Kidney (tissue), 14 donors: ENCODE measurements around the gene SYF2. TPM values are rescaled to one million over a fixed set of nuclear protein-coding genes. Genes with fewer than 3 reads are reported as not detected.
A peak's percentile ranks its signal among the peaks of the same experiment; 100 is the strongest.

Experiments
- DNase-seq, 5 donors: peaks; one replicate each; pipeline ENCODE4 v3.0.0-alpha.2; 2013 to 2020
- FAIRE-seq: peaks from 2 replicates; lab custom pipeline; 2012; peaks lifted over from hg19 to GRCh38; lab: Jason Lieb, UNC
- H3K27ac ChIP-seq, 2 donors: one replicate each; pipeline ENCODE4 v1.7.0; 2013; ENCODE audit warnings: low read depth in 2 of 2, low read length in 2 of 2, inconsistent platforms in 1 of 2
- H3K27me3 ChIP-seq: one replicate; pipeline ENCODE4 v1.7.1; 2013; ENCODE audit warnings: low read length, inconsistent platforms; ENCODE audit not compliant: control insufficient read depth, insufficient read depth
- H3K36me3 ChIP-seq, 3 donors: one replicate each; pipeline versions ENCODE4 v1.7.0 to v1.7.1; 2013; ENCODE audit warnings: low read length in 3 of 3, control low read depth in 1 of 3, inconsistent platforms in 1 of 3; ENCODE audit not compliant: insufficient read depth in 3 of 3, control insufficient read depth in 2 of 3
- H3K4me1 ChIP-seq, 3 donors: one replicate each; pipeline versions ENCODE4 v1.7.0 to v1.7.1; 2013; ENCODE audit warnings: low read length in 3 of 3, inconsistent platforms in 1 of 3, low read depth in 1 of 3; ENCODE audit not compliant: control insufficient read depth in 2 of 3, insufficient read depth in 2 of 3
- H3K4me3 ChIP-seq, 3 donors: one replicate each; pipeline versions ENCODE4 v1.7.0 to v1.8.1; 2013; ENCODE audit warnings: low read length in 3 of 3, control low read depth in 1 of 3, inconsistent platforms in 1 of 3
- H3K9ac ChIP-seq, 3 donors: one replicate each; pipeline versions ENCODE4 v1.7.0 to v1.7.1; 2013; ENCODE audit warnings: low read length in 3 of 3, control low read depth in 1 of 3, inconsistent platforms in 1 of 3
- H3K9me3 ChIP-seq, 3 donors: one replicate each; pipeline versions ENCODE4 v1.7.0 to v1.7.1; 2013; ENCODE audit warnings: low read length in 3 of 3, control low read depth in 1 of 3, inconsistent platforms in 1 of 3; ENCODE audit not compliant: control insufficient read depth in 2 of 3, insufficient read depth in 1 of 3
- intact Hi-C: fragments of 100-400 bp; cut with DNase I; formaldehyde crosslinking; loops from one replicate; pipeline ENCODE4 v1.11.1; 2022
- polyA plus RNA-seq: library from polyadenylated mRNA; stranded (reverse); fragments of 350-450 nt; fragmentation: Illumina TruSeq; extraction: RNeasy Lipid Tissue Mini Kit (QIAGEN cat#74804); gene quantifications from one replicate; pipeline ENCODE4 v1.2.3, GENCODE V29; 2014; ENCODE audit warnings: low read depth, low replicate concordance; ENCODE audit not compliant: insufficient read depth
- total RNA-seq: library from RNA; stranded (reverse); fragmentation: NEBNext Ultra II Directional; extraction: Animal tissue kit (Norgen Biotek cat#: 25700); gene quantifications from one replicate; pipeline ENCODE4 v1.2.1, GENCODE V29; 2021
- TF ChIP-seq, protein P1 (sequence below): IDR thresholded peaks from 3 replicates; pipeline ENCODE4 v1.5.1; 2012; ENCODE audit warnings: mild to moderate bottlenecking, moderate library complexity, borderline replicate concordance; ENCODE audit not compliant: insufficient read depth; ENCODE audit errors: extremely low read depth
- donor health status: control.
- donor health status: control.
- donor health status: control.
- donor health status: control.
- donor health status: control.
- donor health status: DM: yes; HTN: yes; CAD: no.
- donor health status: Normal renal cell carcinoma (clear cell type).

The SYF2 gene
- total and polyA plus RNA-seq, 2 donors from 2014 or later, result 53.8 to 91.5 TPM

DNA sequence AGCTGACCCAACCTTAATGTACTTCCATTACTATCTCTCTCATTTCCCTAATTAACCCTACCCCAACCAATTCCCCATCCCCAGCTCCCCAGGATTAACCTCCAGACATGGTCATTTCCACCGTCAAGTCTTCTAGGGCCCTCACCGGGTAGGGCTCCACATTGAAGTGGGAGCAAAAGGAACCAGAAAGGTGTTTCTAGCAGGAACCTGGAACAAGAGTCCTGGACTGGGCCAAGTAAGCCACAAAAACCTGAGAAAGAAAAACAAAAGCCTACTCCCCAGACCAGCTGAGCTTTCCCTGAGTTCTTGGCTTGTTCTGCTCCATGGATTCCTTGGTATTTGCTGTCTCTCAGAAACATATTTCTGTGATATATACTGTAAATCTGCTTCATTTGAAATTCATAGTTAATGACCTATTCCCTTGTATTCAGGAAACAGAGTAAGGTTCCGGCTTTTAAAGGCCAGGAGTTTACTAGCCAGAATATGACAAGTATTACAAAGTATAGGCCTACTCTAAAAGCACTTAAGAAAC is 58.4 kb downstream of the SYF2 start:
- intact Hi-C loops, result no loop called here
- Histone ChIP-seq H3K9ac (no peak overlapping the region), H3K27me3 (no peaks in the 10 kb centered on the region), H3K9me3 (no peaks in the 10 kb centered on the region), H3K4me3 (peak overlapping the region in 1 of 3 donors; percentile 9), H3K27ac (no peak overlapping the region), H3K4me1 (peaks cover 8 to 12% (median 11%) of the 10 kb centered on the region in 3 donors), H3K36me3 (no peaks in the 10 kb centered on the region)
- TF ChIP-seq, protein P1, sequence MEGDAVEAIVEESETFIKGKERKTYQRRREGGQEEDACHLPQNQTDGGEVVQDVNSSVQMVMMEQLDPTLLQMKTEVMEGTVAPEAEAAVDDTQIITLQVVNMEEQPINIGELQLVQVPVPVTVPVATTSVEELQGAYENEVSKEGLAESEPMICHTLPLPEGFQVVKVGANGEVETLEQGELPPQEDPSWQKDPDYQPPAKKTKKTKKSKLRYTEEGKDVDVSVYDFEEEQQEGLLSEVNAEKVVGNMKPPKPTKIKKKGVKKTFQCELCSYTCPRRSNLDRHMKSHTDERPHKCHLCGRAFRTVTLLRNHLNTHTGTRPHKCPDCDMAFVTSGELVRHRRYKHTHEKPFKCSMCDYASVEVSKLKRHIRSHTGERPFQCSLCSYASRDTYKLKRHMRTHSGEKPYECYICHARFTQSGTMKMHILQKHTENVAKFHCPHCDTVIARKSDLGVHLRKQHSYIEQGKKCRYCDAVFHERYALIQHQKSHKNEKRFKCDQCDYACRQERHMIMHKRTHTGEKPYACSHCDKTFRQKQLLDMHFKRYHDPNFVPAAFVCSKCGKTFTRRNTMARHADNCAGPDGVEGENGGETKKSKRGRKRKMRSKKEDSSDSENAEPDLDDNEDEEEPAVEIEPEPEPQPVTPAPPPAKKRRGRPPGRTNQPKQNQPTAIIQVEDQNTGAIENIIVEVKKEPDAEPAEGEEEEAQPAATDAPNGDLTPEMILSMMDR, result no peak
- FAIRE-seq (no peak), DNase-seq (peak in 2 of 5 donors; percentile 79 to 83)

Other genes starting within 250 kb of the SYF2 start
- gene RSRP1, start 15.0 kb upstream of the SYF2 start, total RNA-seq, result 123 TPM
- gene RSRP1, start 15.0 kb upstream of the SYF2 start, polyA plus RNA-seq, result 118 TPM
- not detected for gene RHD, start 40.0 kb upstream of the SYF2 start, total RNA-seq
- not detected for gene RHD, start 40.0 kb upstream of the SYF2 start, polyA plus RNA-seq
- gene TMEM50A, start 105.8 kb upstream of the SYF2 start, total RNA-seq, result 118 TPM
- 115 TPM for gene TMEM50A, start 105.8 kb upstream of the SYF2 start, polyA plus RNA-seq
- 0.44 TPM for gene RHCE, start 188.3 kb upstream of the SYF2 start, total RNA-seq
- gene RHCE, start 188.3 kb upstream of the SYF2 start, polyA plus RNA-seq, result 1.3 TPM
- gene MACO1, start 198.4 kb upstream of the SYF2 start, total RNA-seq, result 19.3 TPM
- gene MACO1, start 198.4 kb upstream of the SYF2 start, polyA plus RNA-seq, result 12.1 TPM